K562 (cell line): ENCODE data around the gene KIF5A.

Source experiments
- ARNT ChIP-seq, 2 experiments: fragments of 450-650 bp; IDR thresholded peaks; 2 replicates each; pipeline ENCODE4 v1.6.1; 2016; ENCODE audit warnings: mild to moderate bottlenecking in 1 of 2
- BHLHE40 ChIP-seq: IDR thresholded peaks from 2 replicates; pipeline ENCODE4 v1.6.1; 2011; ENCODE audit warnings: low read length, improper control_type of control experiment
- GTF2B ChIP-seq: IDR thresholded peaks from 2 replicates; pipeline ENCODE4 v1.6.1; 2011; ENCODE audit not compliant: insufficient read length; ENCODE audit errors: extremely low read depth
- ZFP30 ChIP-seq: fragments of 250-450 bp; sonication (Bioruptor Pico); IDR thresholded peaks from 2 replicates; pipeline ENCODE4 v1.8.0; 2022; ENCODE audit warnings: moderate library complexity, mild to moderate bottlenecking, inconsistent platforms, borderline replicate concordance
- ZNF175 ChIP-seq: fragments of 200-800 bp; sonication (Bioruptor generic); IDR thresholded peaks from 2 replicates; pipeline ENCODE4 v1.6.1; 2016; ENCODE audit warnings: low read depth, mild to moderate bottlenecking, missing genetic modification characterization, missing compliant biosample characterization
- TF ChIP-seq, protein P1 (sequence below): fragments of 450-650 bp; IDR thresholded peaks from 2 replicates; pipeline ENCODE4 v1.6.1; 2017; ENCODE audit warnings: antibody characterized with exemption

GRCh38 chr12:57522887-57523705 is 26.7 kb upstream of the KIF5A start:
- TF ChIP-seq, protein P1, sequence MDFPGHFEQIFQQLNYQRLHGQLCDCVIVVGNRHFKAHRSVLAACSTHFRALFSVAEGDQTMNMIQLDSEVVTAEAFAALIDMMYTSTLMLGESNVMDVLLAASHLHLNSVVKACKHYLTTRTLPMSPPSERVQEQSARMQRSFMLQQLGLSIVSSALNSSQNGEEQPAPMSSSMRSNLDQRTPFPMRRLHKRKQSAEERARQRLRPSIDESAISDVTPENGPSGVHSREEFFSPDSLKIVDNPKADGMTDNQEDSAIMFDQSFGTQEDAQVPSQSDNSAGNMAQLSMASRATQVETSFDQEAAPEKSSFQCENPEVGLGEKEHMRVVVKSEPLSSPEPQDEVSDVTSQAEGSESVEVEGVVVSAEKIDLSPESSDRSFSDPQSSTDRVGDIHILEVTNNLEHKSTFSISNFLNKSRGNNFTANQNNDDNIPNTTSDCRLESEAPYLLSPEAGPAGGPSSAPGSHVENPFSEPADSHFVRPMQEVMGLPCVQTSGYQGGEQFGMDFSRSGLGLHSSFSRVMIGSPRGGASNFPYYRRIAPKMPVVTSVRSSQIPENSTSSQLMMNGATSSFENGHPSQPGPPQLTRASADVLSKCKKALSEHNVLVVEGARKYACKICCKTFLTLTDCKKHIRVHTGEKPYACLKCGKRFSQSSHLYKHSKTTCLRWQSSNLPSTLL, result no peak
- TF ChIP-seq GTF2B (no peak), ZNF175 (no peak), BHLHE40 (no peak), ZFP30 (CRISPR knock-in tag) (no peak), ARNT (IDR thresholded peaks at IDR 0.05) (0 out of 4 replicates have a peak, but pooled peaks of 1 of the 2 experiments have one; percentile 36)
